ENCODE data around the gene DUSP28.

GRCh38 chr2:240569998-240570530 is 9.9 kb downstream of the DUSP28 start:
- TF ChIP-seq CTCF (IDR thresholded peaks at IDR 0.05) (no peak), GABPB1 (CRISPR knock-in tag; IDR thresholded peaks at IDR 0.05) (no peak), CREM (CRISPR knock-in tag; IDR thresholded peaks at IDR 0.05) (no peak), MAX (CRISPR knock-in tag; IDR thresholded peaks at IDR 0.05) (no peak), NR2C2 (CRISPR knock-in tag; IDR thresholded peaks at IDR 0.05) (no peak), SP1 (CRISPR knock-in tag; conservative IDR thresholded peaks at IDR 0.05) (no peak), OVOL2 (CRISPR knock-in tag; IDR thresholded peaks at IDR 0.05; ENCODE audit: borderline replicate concordance) (no peak), AFF4 (CRISPR knock-in tag; IDR thresholded peaks at IDR 0.05; ENCODE audit: borderline replicate concordance) (no peak), HMGXB4 (CRISPR knock-in tag; IDR thresholded peaks at IDR 0.05) (no peak), NFE2L1 (CRISPR knock-in tag; IDR thresholded peaks at IDR 0.05) (no peak), FOXJ3 (CRISPR knock-in tag; IDR thresholded peaks at IDR 0.05; ENCODE audit: borderline replicate concordance) (no peak), ESRRA (CRISPR knock-in tag; IDR thresholded peaks at IDR 0.05; ENCODE audit: borderline replicate concordance) (no peak), E2F4 (CRISPR knock-in tag; IDR thresholded peaks at IDR 0.05; ENCODE audit: borderline replicate concordance, low read depth) (no peak), TEAD4 (CRISPR knock-in tag; IDR thresholded peaks at IDR 0.05) (no peak)

Data from WTC11 (cell line).